MM.1S (cell line): ENCODE data around the gene TMEM214.

Source experiments
- DNase-seq: peaks from one replicate; pipeline ENCODE4 v3.0.0-alpha.2; 2015
- H2AFZ ChIP-seq: fragments of 300-600 bp; sonication (generic); 2 replicates; pipeline ENCODE4 v1.6.0; 2016; ENCODE audit warnings: antibody characterized with exemption, low read length
- H3F3A ChIP-seq: fragments of 300-600 bp; sonication (generic); 2 replicates; pipeline ENCODE4 v1.6.1; 2016; ENCODE audit warnings: mild to moderate bottlenecking, antibody characterized with exemption, low read length, moderate library complexity, mixed read lengths; ENCODE audit not compliant: insufficient read depth
- H3K27ac ChIP-seq: fragments of 300-600 bp; sonication (generic); 2 replicates; pipeline ENCODE4 v1.5.1; 2016; ENCODE audit warnings: mild to moderate bottlenecking, low read length
- H3K27me3 ChIP-seq: fragments of 300-600 bp; sonication (generic); replicated peaks from 2 replicates; pipeline ENCODE4 v1.6.0; 2016; ENCODE audit warnings: low read length; ENCODE audit not compliant: insufficient read depth
- H3K36me3 ChIP-seq: fragments of 300-600 bp; sonication (generic); replicated peaks from 2 replicates; pipeline ENCODE4 v1.6.1; 2016; ENCODE audit warnings: mild to moderate bottlenecking, low read length, mixed read lengths; ENCODE audit not compliant: insufficient read depth
- H3K4me1 ChIP-seq: fragments of 300-600 bp; sonication (generic); 2 replicates; pipeline ENCODE4 v1.6.1; 2016; ENCODE audit warnings: low read length, mixed read lengths
- H3K4me2 ChIP-seq: fragments of 300-600 bp; sonication (generic); 2 replicates; pipeline ENCODE4 v1.6.0; 2016; ENCODE audit warnings: low read depth, low read length
- H3K4me3 ChIP-seq: fragments of 300-600 bp; sonication (generic); 2 replicates; pipeline ENCODE4 v1.5.1; 2016; ENCODE audit warnings: low read length, mixed read lengths
- H3K79me2 ChIP-seq: fragments of 300-600 bp; sonication (generic); 2 replicates; pipeline ENCODE4 v1.6.1; 2016; ENCODE audit warnings: mixed run types, low read length, mixed read lengths
- H3K9ac ChIP-seq: fragments of 300-600 bp; sonication (generic); 2 replicates; pipeline ENCODE4 v1.6.1; 2016; ENCODE audit warnings: low read length, mixed read lengths
- H3K9me2 ChIP-seq: fragments of 300-600 bp; sonication (generic); replicated peaks from 2 replicates; pipeline ENCODE4 v1.6.1; 2016; ENCODE audit warnings: mild to moderate bottlenecking, low read length, mixed read lengths; ENCODE audit not compliant: insufficient read depth
- H3K9me3 ChIP-seq: fragments of 300-600 bp; sonication (generic); replicated peaks from 2 replicates; pipeline ENCODE4 v1.6.1; 2016; ENCODE audit warnings: mild to moderate bottlenecking, low read length, mixed read lengths; ENCODE audit not compliant: insufficient read depth
- H4K20me1 ChIP-seq: fragments of 300-600 bp; sonication (generic); 2 replicates; pipeline ENCODE4 v1.6.1; 2016; ENCODE audit warnings: mild to moderate bottlenecking, low read length, moderate library complexity, mixed read lengths; ENCODE audit not compliant: insufficient read depth
- EZH2 ChIP-seq: fragments of 300-600 bp; sonication (generic); optimal IDR thresholded peaks from 2 replicates; pipeline ENCODE3; 2017; ENCODE audit warnings: low read depth, mild to moderate bottlenecking, antibody characterized with exemption, low read length, mixed read lengths
- EZH2phosphoT487 ChIP-seq: fragments of 300-600 bp; sonication (generic); IDR thresholded peaks from 2 replicates; pipeline ENCODE4 v1.6.1; 2018; ENCODE audit warnings: antibody characterized with exemption, low read length
- TF ChIP-seq, protein P1 (sequence below): fragments of 300-600 bp; sonication (generic); IDR thresholded peaks from 2 replicates; pipeline ENCODE4 v1.5.1; 2016; ENCODE audit warnings: antibody characterized with exemption, low read length, mixed read lengths

Gene TMEM214

DNA sequence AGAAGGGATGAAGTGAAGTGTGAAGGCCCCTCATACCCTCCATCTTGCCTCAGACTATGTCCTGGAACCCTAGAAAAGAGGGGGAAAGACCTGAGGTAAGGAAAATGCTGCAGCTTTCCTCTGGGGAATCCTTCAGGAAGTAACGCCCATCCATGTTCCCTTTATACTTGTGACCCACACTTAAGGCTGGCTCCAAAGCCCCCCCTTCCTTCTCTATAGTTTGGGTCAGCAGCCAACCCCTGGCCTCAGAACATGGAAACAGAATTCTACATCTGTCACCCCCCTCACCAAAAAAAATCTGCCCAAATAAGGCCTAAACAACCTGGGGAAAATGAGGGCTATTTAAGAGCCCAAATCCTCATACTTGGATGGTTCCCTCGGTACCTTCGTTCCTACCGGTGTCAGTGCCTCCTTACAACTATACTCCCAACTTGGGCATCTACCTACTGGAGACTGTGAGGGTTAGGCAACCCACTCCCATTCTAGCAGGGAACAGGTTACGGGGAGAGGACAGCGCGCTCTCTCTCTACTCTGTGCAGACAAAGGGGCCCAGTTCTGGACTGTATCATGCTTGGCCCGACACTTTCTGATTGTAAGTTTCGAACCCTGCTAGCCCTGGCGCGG is 38.0 kb downstream of the TMEM214 start:
- Histone ChIP-seq H3K27ac (peak overlapping the region; percentile 61; the same call in 1 of the 2 replicates), H4K20me1 (no peaks in the 10 kb centered on the region), H3K9me2 (no peaks in the 10 kb centered on the region), H3K9ac (peak overlapping the region; percentile 88), H3K79me2 (peaks cover 33% of the 10 kb centered on the region), H3K4me1 (peaks cover 36% of the 10 kb centered on the region), H3K4me2 (peak overlapping the region; percentile 90), H3K36me3 (no peaks in the 10 kb centered on the region), H3K9me3 (no peaks in the 10 kb centered on the region), H3K27me3 (no peaks in the 10 kb centered on the region), H2AFZ (peak overlapping the region; percentile 78), H3K4me3 (peak overlapping the region; percentile 100), H3F3A (peaks cover 11% of the 10 kb centered on the region)
- DNase-seq = no peak
- no peak for TF ChIP-seq EZH2phosphoT487
- TF ChIP-seq EZH2 = no peak
- TF ChIP-seq, protein P1, sequence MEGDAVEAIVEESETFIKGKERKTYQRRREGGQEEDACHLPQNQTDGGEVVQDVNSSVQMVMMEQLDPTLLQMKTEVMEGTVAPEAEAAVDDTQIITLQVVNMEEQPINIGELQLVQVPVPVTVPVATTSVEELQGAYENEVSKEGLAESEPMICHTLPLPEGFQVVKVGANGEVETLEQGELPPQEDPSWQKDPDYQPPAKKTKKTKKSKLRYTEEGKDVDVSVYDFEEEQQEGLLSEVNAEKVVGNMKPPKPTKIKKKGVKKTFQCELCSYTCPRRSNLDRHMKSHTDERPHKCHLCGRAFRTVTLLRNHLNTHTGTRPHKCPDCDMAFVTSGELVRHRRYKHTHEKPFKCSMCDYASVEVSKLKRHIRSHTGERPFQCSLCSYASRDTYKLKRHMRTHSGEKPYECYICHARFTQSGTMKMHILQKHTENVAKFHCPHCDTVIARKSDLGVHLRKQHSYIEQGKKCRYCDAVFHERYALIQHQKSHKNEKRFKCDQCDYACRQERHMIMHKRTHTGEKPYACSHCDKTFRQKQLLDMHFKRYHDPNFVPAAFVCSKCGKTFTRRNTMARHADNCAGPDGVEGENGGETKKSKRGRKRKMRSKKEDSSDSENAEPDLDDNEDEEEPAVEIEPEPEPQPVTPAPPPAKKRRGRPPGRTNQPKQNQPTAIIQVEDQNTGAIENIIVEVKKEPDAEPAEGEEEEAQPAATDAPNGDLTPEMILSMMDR = no peak

DNA sequence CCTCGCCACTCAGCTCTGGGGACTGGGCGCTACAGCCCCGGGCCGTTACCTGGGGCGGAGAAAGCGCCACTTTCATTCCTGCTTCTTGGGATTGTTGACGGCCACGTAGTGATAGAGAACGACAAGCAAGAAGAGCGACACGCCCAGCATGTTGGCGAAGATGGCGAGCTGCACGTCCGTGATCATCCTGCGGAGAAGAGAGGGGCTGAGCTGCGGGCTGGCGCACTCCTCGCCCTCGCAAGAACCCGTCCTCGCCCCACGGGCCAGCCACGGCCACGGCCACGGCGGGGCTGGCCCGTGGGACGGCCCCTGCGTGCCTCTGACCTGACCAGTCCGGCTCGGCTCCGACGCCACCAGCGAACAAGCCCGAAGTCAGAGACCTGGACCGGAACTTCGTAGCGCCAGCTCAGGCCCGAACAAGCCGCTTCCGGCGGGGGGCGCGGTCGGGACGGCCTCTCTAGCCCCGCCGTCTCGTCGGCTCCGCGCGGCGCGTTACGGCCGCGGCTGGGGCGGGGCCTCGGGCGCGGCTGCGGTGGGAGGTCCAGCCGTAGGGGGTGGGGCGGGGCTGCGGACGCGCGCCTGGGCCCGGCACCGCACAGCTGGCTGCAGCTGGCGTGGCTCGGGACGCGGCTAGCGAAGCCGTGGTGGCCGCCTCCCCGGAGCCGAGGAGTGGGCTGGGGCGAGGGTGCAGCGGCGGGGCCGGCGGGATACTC is 38.7 kb downstream of the TMEM214 start, which contains the start of gene OST4:
Gene OST4, minus strand, starts transcription at position 378 of the 713 bp plus-strand sequence.
- Histone ChIP-seq H3K9ac (peak within 1 kb of the TSS; percentile 88), H3K36me3 (no peaks in the 10 kb centered on the region), H3K4me2 (peak within 1 kb of the TSS; percentile 94), H3K27ac (peak within 1 kb of the TSS; percentile 61; the same call in 1 of the 2 replicates), H3K27me3 (no peaks in the 10 kb centered on the region), H2AFZ (peak within 1 kb of the TSS; percentile 78), H4K20me1 (no peaks in the 10 kb centered on the region), H3K9me2 (no peaks in the 10 kb centered on the region), H3F3A (peaks cover 14% of the 10 kb centered on the region), H3K9me3 (no peaks in the 10 kb centered on the region), H3K4me1 (peaks cover 42% of the 10 kb centered on the region), H3K79me2 (peaks cover 33% of the 10 kb centered on the region), H3K4me3 (peak within 1 kb of the TSS; percentile 100)
- TF ChIP-seq, protein P1 = peak; percentile 8; the same call in 1 of the 2 replicates
- TF ChIP-seq EZH2phosphoT487 = no peak
- peak; percentile 94 for DNase-seq

DNA sequence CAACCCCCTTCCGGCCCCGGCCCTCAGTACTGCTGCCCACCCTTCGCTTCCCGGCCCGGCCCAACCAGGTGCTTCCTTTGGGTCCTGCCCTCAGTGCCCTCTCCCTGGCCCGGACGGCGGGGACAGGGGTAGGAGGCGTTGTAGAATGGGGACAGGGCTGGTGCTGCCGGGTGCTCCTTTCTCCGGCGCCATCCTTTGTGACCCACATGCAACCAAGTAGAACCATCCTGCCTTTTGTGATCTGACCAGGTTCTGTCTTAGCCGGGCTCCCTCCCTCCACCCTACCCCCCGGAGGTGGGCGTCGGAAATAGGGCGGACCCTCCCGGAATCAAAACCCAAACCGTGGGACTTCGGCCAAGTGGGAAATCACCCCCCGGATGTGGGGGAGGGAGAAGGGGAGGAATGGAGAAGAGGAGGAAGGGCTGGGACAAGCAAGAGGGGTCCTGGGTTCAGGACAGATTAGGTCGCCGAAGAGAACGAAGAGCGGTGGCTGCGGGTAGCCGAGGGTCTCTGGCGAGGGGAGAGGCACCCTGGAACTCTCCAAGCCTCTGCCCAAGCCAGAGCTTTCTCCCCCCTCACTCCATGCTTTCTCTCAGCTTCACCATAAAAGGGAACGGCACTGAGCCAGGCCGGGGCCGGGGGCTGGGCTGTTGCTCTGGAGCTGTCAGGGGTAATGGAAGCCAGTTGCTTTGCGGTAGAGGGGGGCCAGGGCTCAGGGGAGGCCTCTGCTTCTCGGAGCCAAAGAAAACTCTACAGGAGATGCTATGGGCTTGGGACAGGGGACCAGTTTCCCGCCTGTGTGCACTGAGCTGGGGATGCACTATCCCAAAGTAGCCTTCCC is 39.4 kb downstream of the TMEM214 start:
- H4K20me1 ChIP-seq = no peaks in the 10 kb centered on the region
- H3K9ac ChIP-seq = peak overlapping the region; percentile 57; the same call in 1 of the 2 replicates
- H3K27me3 ChIP-seq = no peaks in the 10 kb centered on the region
- no peak overlapping the region for H3K27ac ChIP-seq
- TF ChIP-seq, protein P1 = no peak
- TF ChIP-seq EZH2phosphoT487 (no peak), EZH2 (no peak)
- peak overlapping the region; percentile 64 for H3K4me3 ChIP-seq
- H3K9me2 ChIP-seq = no peaks in the 10 kb centered on the region
- H2AFZ ChIP-seq = peak overlapping the region; percentile 74
- H3K36me3 ChIP-seq = no peaks in the 10 kb centered on the region
- no peak for DNase-seq
- peaks cover 33% of the 10 kb centered on the region for H3K79me2 ChIP-seq
- H3K4me1 ChIP-seq = peaks cover 49% of the 10 kb centered on the region
- no peaks in the 10 kb centered on the region for H3K9me3 ChIP-seq
- H3F3A ChIP-seq = peaks cover 22% of the 10 kb centered on the region
- peak overlapping the region; percentile 94 for H3K4me2 ChIP-seq
